Measurements from ENCODE around the gene CNIH3.

DNA sequence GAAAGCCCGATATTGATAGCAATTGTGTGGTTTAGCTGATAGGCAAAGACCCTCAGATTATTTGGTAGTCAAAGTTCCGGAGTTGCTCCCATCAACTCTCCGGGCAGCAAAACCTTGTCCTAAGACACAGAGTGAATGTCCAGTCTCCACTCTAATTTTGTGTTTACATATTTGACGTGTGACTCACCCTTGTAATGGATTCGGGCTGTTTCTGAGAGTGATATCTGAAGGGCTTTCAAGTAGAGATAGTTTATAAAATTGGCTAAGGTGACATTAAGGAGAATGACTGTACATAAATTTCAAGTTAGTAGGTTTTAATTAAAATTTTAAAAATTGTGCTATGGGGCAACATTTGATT, 154.2 kb downstream of the CNIH3 start:
- no peak for TF ChIP-seq EZH2phosphoT487 (IDR thresholded peaks at IDR 0.05; ENCODE audit: borderline replicate concordance)
- TF ChIP-seq CTCF (IDR thresholded peaks at IDR 0.05 in 2 of 3, conservative IDR thresholded peaks at IDR 0.05 in 1 of 3; ENCODE audit: borderline replicate concordance in 1 of 3, insufficient read depth in 1 of 3, low read depth in 2 of 3, low read length in 2 of 3), result no peak
- TF ChIP-seq EZH2 (IDR thresholded peaks at IDR 0.05), result no peak
- TF ChIP-seq SRF (IDR thresholded peaks at IDR 0.05; ENCODE audit: low read depth), result no peak
- TF ChIP-seq MAX (IDR thresholded peaks at IDR 0.05), result no peak
- no peak for TF ChIP-seq POLR2A (IDR thresholded peaks at IDR 0.05; ENCODE audit: borderline replicate concordance, extremely low read depth, insufficient read depth, insufficient read length)

All from HCT116 (cell line).